GM12878 (cell line): ENCODE data around the gene GPR31. TPM values are rescaled to one million over a fixed set of nuclear protein-coding genes. Genes with fewer than 3 reads are reported as not detected.
A peak's percentile ranks its signal among the peaks of the same experiment; 100 is the strongest.

Experiments
- ATAC-seq: fragments of 200-7000 bp; cut with Tn5 transposase; 3 replicates; pipeline ENCODE4 v1.9.1; 2020; ENCODE audit warnings: mild to moderate bottlenecking, moderate library complexity
- BruUV-seq: library from RNA; stranded (reverse); fragments of 400-500 nt; replicated peaks from 2 replicates; lab custom pipeline; 2021; lab: Mats Ljungman, UMichigan
- CTCF ChIA-PET: fragments of 300-600 bp; sonication (Branson Sonifier 250); formaldehyde crosslinking; extraction: SDS; loops from one replicate; lab custom pipeline; 2021; ENCODE audit warnings: inconsistent platforms; lab: Yijun Ruan, JAX
- POLR2A ChIA-PET: fragments of 350-600 bp; formaldehyde crosslinking; extraction: SDS; loops from one replicate; lab custom pipeline; 2021; ENCODE audit warnings: inconsistent platforms; lab: Charles Lee
- RAD21 ChIA-PET: fragments of 300-600 bp; sonication (Branson Sonifier 250); formaldehyde crosslinking; loops from one replicate; lab custom pipeline; 2023; ENCODE audit warnings: antibody characterized with exemption; ENCODE audit not compliant: unreplicated experiment; lab: Charles Lee
- SMC1A ChIA-PET: fragments of 300-600 bp; sonication (Branson Sonifier 250); formaldehyde crosslinking; loops from one replicate; lab custom pipeline; 2023; ENCODE audit not compliant: unreplicated experiment, uncharacterized antibody; lab: Charles Lee
- DNase-seq: peaks from one replicate; pipeline ENCODE4 v3.0.0-alpha.2; 2011; ENCODE audit warnings: low read depth, low spot score
- FAIRE-seq: peaks from 3 replicates; lab custom pipeline; 2011; peaks lifted over from hg19 to GRCh38; lab: Jason Lieb, UNC
- H2AFZ ChIP-seq: 2 replicates; pipeline ENCODE4 v1.6.0; 2011; ENCODE audit warnings: low read depth, low read length, control low read depth; ENCODE audit not compliant: control insufficient read depth
- H3K27ac ChIP-seq: 2 replicates; pipeline ENCODE4 v1.5.1; 2011; ENCODE audit warnings: control low read depth; ENCODE audit not compliant: control insufficient read depth, insufficient read depth
- H3K27me3 ChIP-seq, 2 experiments: replicated peaks in 1 of 2; 2 replicates each; pipeline versions ENCODE4 v1.6.0 to v1.6.1; 2011; ENCODE audit warnings: low read length in 1 of 2; ENCODE audit not compliant: control insufficient read depth in 2 of 2, insufficient read depth in 2 of 2
- H3K36me3 ChIP-seq, 2 experiments: 2 replicates each; pipeline ENCODE4 v1.5.1; 2011; ENCODE audit warnings: low read length in 1 of 2; ENCODE audit not compliant: control insufficient read depth in 2 of 2, insufficient read depth in 2 of 2
- H3K4me1 ChIP-seq: 2 replicates; pipeline ENCODE4 v1.6.1; 2011; ENCODE audit warnings: mild to moderate bottlenecking, low read length, moderate library complexity, mixed read lengths; ENCODE audit not compliant: control insufficient read depth, insufficient read depth
- H3K4me2 ChIP-seq: 2 replicates; pipeline ENCODE4 v1.6.0; 2011; ENCODE audit warnings: control low read depth; ENCODE audit not compliant: control insufficient read depth, insufficient read depth
- H3K4me3 ChIP-seq: fragments of 200-600 bp; sonication (generic); 2 replicates; pipeline ENCODE4 v1.5.1; 2016
- H3K79me2 ChIP-seq: 2 replicates; pipeline ENCODE4 v1.6.0; 2011; ENCODE audit warnings: low read length; ENCODE audit not compliant: control insufficient read depth, insufficient read depth
- H3K9ac ChIP-seq: 2 replicates; pipeline ENCODE4 v1.8.0; 2011; ENCODE audit warnings: low read length, control low read depth, mixed read lengths; ENCODE audit not compliant: control insufficient read depth, insufficient read depth
- H3K9me3 ChIP-seq: replicated peaks from 3 replicates; pipeline ENCODE4 v1.5.1; 2011; ENCODE audit warnings: mild to moderate bottlenecking, low read length; ENCODE audit not compliant: control insufficient read depth, insufficient read depth
- H4K20me1 ChIP-seq: 2 replicates; pipeline ENCODE4 v1.6.0; 2011; ENCODE audit not compliant: control insufficient read depth, insufficient read depth
- BMI1 ChIP-seq: fragments of 450-650 bp; IDR thresholded peaks from 2 replicates; pipeline ENCODE4 v1.6.1; 2016; ENCODE audit warnings: mild to moderate bottlenecking, moderate library complexity, borderline replicate concordance
- CREM ChIP-seq: IDR thresholded peaks from 2 replicates; pipeline ENCODE4 v1.6.1; 2014; ENCODE audit warnings: antibody characterized with exemption, low read depth
- E4F1 ChIP-seq: fragments of 450-650 bp; IDR thresholded peaks from 2 replicates; pipeline ENCODE4 v1.6.1; 2018; ENCODE audit warnings: borderline replicate concordance, mild to moderate bottlenecking; ENCODE audit not compliant: partially characterized antibody
- FOS ChIP-seq: IDR thresholded peaks from 3 replicates; pipeline ENCODE4 v1.6.1; 2011; ENCODE audit warnings: borderline replicate concordance; ENCODE audit not compliant: insufficient read length; ENCODE audit errors: extremely low read depth
- GATAD2B ChIP-seq: fragments of 450-650 bp; conservative IDR thresholded peaks from 2 replicates; pipeline ENCODE4 v1.6.1; 2017; ENCODE audit warnings: low read depth, mild to moderate bottlenecking, moderate library complexity
- JUNB ChIP-seq: IDR thresholded peaks from 2 replicates; pipeline ENCODE4 v1.6.1; 2016; ENCODE audit warnings: antibody characterized with exemption, mild to moderate bottlenecking
- RAD51 ChIP-seq: fragments of 450-650 bp; IDR thresholded peaks from 2 replicates; pipeline ENCODE4 v1.6.1; 2016; ENCODE audit warnings: moderate library complexity, mild to moderate bottlenecking, inconsistent platforms
- RUNX3 ChIP-seq: IDR thresholded peaks from 2 replicates; pipeline ENCODE4 v1.6.1; 2012; ENCODE audit warnings: low read length, inconsistent platforms
- SMAD1 ChIP-seq: fragments of 450-650 bp; IDR thresholded peaks from 2 replicates; pipeline ENCODE4 v1.6.1; 2018; ENCODE audit warnings: mild to moderate bottlenecking, low read depth; ENCODE audit not compliant: partially characterized antibody
- SP1 ChIP-seq: IDR thresholded peaks from one replicate; pipeline ENCODE4 v1.6.1; 2011; ENCODE audit warnings: low read depth, low read length
- SPI1 ChIP-seq: IDR thresholded peaks from 2 replicates; pipeline ENCODE4 v1.6.1; 2011; ENCODE audit warnings: low read depth, mild to moderate bottlenecking, low read length, moderate library complexity, borderline replicate concordance; ENCODE audit not compliant: insufficient read depth
- STAT1 ChIP-seq: fragments of 450-650 bp; conservative IDR thresholded peaks from 2 replicates; pipeline ENCODE4 v1.6.1; 2014; ENCODE audit warnings: antibody characterized with exemption, mild to moderate bottlenecking
- TCF7 ChIP-seq: IDR thresholded peaks from 2 replicates; pipeline ENCODE4 v1.6.1; 2014; ENCODE audit warnings: antibody characterized with exemption, borderline replicate concordance
- ZBED1 ChIP-seq: IDR thresholded peaks from 2 replicates; pipeline ENCODE4 v1.6.1; 2016; ENCODE audit warnings: borderline replicate concordance
- ZNF207 ChIP-seq: fragments of 450-650 bp; IDR thresholded peaks from 2 replicates; pipeline ENCODE4 v1.6.1; 2014; ENCODE audit warnings: antibody characterized with exemption, mild to moderate bottlenecking, borderline replicate concordance
- ZNF24 ChIP-seq: fragments of 450-650 bp; IDR thresholded peaks from 2 replicates; pipeline ENCODE4 v1.6.1; 2017; ENCODE audit warnings: antibody characterized with exemption, mild to moderate bottlenecking
- ZNF384 ChIP-seq: IDR thresholded peaks from 2 replicates; pipeline ENCODE4 v1.6.1; 2012; ENCODE audit warnings: low read depth, mild to moderate bottlenecking, low read length, improper control_type of control experiment, borderline replicate concordance
- ZNF592 ChIP-seq: fragments of 450-650 bp; IDR thresholded peaks from 2 replicates; pipeline ENCODE4 v1.6.1; 2017; ENCODE audit warnings: mild to moderate bottlenecking, moderate library complexity
- whole genome bisulfite sequencing: methylation state at CpG from one replicate; pipeline ENCODE4 v1.1.6; 2016; ENCODE audit warnings: low lambda C conversion rate; ENCODE audit not compliant: insufficient replicate concordance, insufficient coverage; ENCODE audit errors: missing lambda C conversion rate; 5-methylcytosine and 5-hydroxymethylcytosine counted together
- in situ Hi-C: fragments of 300-500 bp; cut with MboI; formaldehyde crosslinking; loops from 9 replicates; pipeline ENCODE4 v1.14.3; 2018; ENCODE audit warnings: mixed read lengths
- intact Hi-C: fragments of 100-400 bp; cut with micrococcal nuclease; formaldehyde crosslinking; loops from one replicate; pipeline ENCODE4 v1.14.2; 2022; ENCODE audit not compliant: unreplicated experiment
- polyA plus RNA-seq, 11 experiments: library from polyadenylated mRNA; depleted of rRNA in 4 of 11; unstranded in 6 of 11; stranded (reverse) in 5 of 11; fragments of >200 nt; fragmentation: Nextera tagmentation in 4 of 11; fragmentation: Illumina TruSeq in 1 of 11; extraction: Ambion mirVana in 4 of 11; extraction: Trizol in 1 of 11; gene quantifications; 1 replicate in 1 of 11; 2 replicates in 10 of 11; pipeline versions ENCODE4 v1.2.1 to v1.2.3, GENCODE V29; 2011 to 2016; ENCODE audit warnings: inconsistent platforms in 2 of 11, missing spikeins in 2 of 11, low read depth in 1 of 11
- total RNA-seq, 4 experiments: library from RNA; depleted of rRNA in 3 of 4; stranded (reverse); fragments of >200 nt in 3 of 4; fragmentation: Illumina TruSeq in 1 of 4; extraction: Trizol in 1 of 4; gene quantifications; 2 replicates each; pipeline versions ENCODE4 v1.2.1 to v1.2.3, GENCODE V29; 2013 to 2021

The GPR31 gene
- total and polyA plus RNA-seq, 10 of the 15 experiments (the other 5 are each of a cell fraction or from before 2014, with no cell fraction given) = not detected

- POLR2A ChIA-PET = interaction anchor here (0.7 to 3.9 kb wide), 19 partner anchors 7 to 160 kb away, joined by 3 to 91 read pairs (median 5); partner anchors contain the start of gene CCR6
- Histone ChIP-seq H3K9me3 (no peaks in the 10 kb centered on the region), H3K27ac (peak overlapping the region; percentile 94), H4K20me1 (no peaks in the 10 kb centered on the region), H3K4me1 (peaks cover 45% of the 10 kb centered on the region), H2AFZ (no peak overlapping the region), H3K4me3 (peak overlapping the region; percentile 30; the same call in 1 of the 2 replicates), H3K36me3 (no peaks in the 10 kb centered on the region), H3K79me2 (no peaks in the 10 kb centered on the region), H3K9ac (peak overlapping the region; percentile 72), H3K27me3 (no peaks in the 10 kb centered on the region), H3K4me2 (peak overlapping the region; percentile 97)
- FAIRE-seq = peak; percentile 81
- CTCF ChIA-PET = interaction anchor here (0.8 to 4.9 kb wide), 15 partner anchors 10 to 326 kb away, joined by 3 to 85 read pairs (median 5); partner anchors contain the start of gene CCR6
- under 1% methylated on average over 8 of the region's 8 CpGs for WGBS
- SMC1A ChIA-PET = interaction anchor here (0.6 to 21.7 kb wide), 19 partner anchors 10 to 160 kb away, joined by 3 to 542 read pairs (median 8); partner anchors contain the start of genes CCR6 and RNASET2
- ATAC-seq = peak; percentile 66
- intact Hi-C loops = loop anchor here (5.0 kb wide), 1 partner anchor 39 kb away; no protein-coding TSS in a partner anchor
- BruUV-seq = TSS peak; percentile 90
- RAD21 ChIA-PET = interaction anchor here (0.6 to 4.3 kb wide), 22 partner anchors 8 to 162 kb away, joined by 3 to 200 read pairs (median 10); partner anchors contain the start of genes CCR6, CEP43 and RNASET2
- in situ Hi-C loops = no loop called here
- peak; percentile 85 for DNase-seq
- TF ChIP-seq ZNF207 (no peak), RAD51 (no peak), FOS (no peak), STAT1 (peak; percentile 40; the same call in 1 of the 2 replicates), ZNF24 (0 out of 2 replicates have a peak, but pooled peaks have one; percentile 29), ZNF592 (no peak), SMAD1 (peak; percentile 64), ZBED1 (peak; percentile 74; the same call in 1 of the 2 replicates), RUNX3 (peak; percentile 87), SPI1 (peak; percentile 97), CREM (peak; percentile 79), GATAD2B (peak; percentile 63; the same call in 1 of the 2 replicates), TCF7 (no peak), E4F1 (no peak), BMI1 (0 out of 2 replicates have a peak, but pooled peaks have one; percentile 32), ZNF384 (no peak), JUNB (peak; percentile 37), SP1 (peak; percentile 27)
These were observed 44.6 kb downstream of the GPR31 start for GRCh38 chr6:167113047-167113754.
